ENCODE measurements around the gene FKBP11.
A peak's percentile ranks its signal among the peaks of the same experiment; 100 is the strongest.
"Not testable (repeated sequence)": the region's sequence is repeated elsewhere in the genome, so short reads cannot be mapped to it uniquely, and the experiment has no call there.

Gene FKBP11

DNA sequence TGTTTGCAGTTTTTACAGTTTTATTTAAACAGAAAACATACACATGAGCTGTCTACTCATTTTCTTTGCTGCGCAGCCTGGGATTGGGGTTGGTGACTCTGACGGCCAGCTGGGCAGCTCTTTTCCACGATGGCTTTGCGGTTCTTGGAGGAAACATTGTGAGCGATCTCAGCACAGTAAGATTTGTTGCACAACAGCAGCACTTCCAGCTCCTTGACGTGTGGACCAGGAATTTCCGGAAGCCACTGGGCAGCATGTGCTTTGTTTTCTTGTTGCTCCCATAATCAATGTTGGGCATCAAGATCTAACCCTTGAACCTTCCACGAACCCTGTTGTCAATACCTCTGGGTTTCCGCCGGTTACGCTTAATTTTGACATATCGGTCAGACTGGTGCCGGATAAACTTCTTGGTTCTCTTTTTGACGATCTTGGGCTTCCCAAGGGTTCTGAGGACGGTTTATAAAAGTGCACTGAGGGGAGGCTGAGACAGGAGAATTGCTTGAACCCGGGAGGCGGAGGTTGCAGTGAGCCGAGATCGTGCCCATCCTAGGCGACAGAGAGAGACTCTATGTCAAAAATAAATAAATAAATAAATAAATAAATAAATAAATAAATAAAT lies 21.8 kb downstream of the FKBP11 start:
- no peak for DNase-seq

DNA sequence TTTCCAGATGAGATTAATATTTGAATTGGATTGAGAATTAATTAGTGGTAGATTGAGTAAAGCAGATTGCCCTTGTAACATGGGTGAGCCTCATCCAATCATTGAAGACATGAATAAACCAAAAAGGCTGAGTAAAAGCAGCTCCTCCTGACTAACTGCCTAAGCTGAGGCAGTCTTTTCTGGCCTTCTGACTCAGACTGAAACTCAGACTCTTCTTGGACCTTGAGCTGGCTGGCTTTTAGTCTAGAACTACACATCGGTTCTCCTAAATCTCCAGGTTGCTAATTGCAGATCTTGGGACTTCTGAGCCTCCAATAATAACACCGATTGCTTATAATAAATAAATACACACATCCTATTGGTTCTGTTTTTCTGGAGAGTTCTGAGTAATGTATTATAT lies 24.0 kb downstream of the FKBP11 start:
- no peak for DNase-seq

DNA sequence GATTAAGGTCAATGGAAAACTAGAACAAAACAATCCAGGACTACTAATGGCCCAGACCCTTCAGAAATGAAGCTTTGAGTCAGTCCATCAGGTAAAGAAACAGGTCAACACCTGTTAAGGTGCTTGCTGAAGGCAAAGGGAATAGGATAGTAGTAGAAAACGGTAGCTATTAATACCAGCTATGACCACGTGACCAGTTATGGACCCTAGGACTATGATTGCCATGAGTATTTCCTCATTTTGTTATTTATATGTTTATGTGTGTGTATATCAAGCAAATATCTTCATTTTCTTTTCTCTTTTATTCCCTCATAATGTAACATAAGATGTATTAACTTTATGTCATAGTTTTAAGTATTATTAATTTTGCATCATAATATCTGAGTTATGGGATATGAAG lies 25.6 kb downstream of the FKBP11 start:
- DNase-seq = no peak

DNA sequence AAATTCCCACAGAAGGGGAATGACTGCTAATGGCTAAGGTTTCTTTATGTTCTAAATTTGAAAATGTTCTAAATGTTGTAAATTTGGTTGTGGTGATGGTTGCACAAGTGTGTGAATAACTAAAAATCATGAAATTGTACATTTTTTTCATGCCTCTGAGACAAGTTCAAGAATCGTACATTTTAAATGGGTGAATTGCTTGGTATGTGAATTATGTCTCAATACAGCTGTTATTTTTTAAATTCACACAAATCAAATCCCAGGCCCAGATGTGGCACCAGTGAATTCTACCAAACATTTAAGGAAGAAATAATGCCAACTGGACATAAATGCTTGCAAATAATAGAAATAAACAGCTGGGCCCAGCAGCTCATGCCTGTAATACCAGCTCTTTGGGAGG lies 31.0 kb downstream of the FKBP11 start:
- DNase-seq = no peak

DNA sequence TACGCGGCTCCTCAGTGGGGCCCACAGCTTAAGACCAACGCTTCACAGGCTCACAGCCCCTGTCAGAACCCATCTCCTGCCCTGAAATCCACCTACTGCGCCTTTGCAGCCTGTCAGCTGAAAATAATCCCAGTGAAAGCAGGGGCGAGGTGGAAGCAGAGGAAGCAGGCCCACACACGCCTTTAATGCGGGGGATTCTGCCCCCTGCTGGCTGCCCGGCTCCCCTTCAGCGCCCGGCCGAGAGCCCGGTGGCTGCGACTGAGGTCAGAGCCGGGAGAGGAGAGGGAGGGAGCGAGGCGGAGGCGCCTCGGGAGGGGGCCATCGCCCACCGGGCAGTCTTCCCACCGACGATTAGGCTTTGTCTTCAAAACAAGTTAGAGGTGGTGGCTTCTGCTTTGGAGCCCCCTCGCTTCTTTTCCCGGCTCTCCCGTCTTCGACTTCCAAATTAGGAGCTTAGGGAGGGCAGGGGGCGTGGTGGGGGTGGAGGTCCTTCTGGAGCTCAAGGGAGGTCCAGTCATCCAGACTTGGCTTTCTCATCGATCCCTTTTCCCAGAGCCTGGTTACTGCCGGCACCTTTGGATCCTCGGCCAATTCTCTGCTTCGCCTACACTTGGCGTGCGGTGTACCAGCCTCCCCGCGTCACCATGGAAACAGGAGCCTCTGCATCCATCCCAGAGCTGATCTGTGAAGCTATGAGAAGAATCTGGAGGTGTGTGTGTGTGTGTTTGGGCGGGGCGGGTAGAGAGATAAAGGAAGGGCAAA lies 34.5 kb downstream of the FKBP11 start:
- DNase-seq = peak; percentile 78

DNA sequence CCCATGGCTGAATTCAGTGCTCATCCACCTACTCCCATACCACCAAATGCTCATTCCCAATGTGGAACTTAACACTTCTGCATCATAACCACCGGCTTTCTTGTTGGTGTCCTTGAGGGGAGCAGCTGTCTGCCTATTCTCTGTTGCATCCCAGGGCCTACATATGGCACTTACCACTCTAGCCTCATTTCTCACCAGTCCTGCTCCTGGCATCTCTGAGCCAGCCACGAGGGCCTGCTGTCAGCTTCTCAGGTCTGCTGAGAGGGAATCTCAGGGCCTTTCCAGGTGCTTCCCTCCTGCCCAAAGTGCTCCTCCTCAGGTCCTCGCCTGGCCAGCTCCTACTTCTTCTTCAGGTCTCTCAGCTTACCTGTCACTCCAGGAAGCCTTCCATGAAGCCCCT lies 35.6 kb downstream of the FKBP11 start:
- DNase-seq = no peak

DNA sequence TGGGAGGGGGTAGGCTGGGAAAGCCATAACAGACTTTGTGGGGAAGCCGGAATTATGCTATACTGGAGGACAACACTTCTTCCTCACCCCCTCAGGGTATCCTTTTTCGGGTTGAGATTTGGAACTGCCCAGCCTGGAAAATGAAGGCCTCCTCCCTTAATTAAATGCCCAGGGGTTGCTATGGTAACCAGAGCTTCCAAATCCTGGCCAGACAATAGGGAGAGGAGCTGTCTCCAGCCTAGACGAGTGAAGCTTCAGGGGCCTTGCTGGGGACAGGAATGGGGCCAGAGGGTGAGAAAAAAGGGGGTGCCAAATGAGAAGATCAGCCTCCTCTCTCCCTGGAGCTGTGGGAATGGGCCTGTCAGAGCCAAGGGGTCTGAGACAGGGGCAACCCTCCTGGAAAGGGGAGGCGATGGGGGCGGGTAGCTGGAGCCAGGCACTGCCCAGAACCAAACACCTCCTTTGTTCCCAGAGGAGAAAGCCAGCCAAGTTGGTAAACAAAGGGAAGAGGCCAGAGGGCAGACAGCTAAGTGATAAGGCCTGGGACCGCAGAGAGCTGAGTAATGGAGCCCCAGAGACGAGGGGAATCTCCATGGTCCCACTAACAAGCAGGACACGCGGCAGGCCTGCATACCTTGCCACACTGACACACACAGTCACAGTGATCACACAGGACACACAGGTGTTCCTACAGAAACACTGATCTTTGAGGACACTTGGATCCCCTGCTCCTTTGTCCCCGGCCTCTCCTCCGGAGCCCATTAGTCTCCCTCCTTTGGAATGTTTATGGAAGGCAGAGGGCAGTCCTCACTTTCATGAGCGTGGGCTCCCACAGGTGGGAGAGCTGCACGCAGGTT lies 41.8 kb downstream of the FKBP11 start:
- peak; percentile 84 for DNase-seq

DNA sequence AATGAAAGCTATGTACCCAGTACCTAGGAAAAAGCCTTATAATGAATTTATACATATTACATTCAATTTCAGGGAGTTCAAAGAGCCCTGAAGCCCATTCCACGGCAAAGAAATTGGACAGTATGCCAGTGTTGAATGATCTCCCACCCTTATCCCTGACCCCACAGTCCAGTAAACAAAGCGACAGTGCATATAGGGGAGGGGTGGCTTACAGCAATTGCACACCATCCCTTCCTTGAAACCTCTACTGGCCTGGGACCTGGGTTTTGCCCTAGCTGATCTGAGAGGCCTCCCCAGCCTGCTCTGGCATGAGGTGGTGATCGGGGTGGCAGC lies 42.4 kb downstream of the FKBP11 start:
- no peak for DNase-seq

DNA sequence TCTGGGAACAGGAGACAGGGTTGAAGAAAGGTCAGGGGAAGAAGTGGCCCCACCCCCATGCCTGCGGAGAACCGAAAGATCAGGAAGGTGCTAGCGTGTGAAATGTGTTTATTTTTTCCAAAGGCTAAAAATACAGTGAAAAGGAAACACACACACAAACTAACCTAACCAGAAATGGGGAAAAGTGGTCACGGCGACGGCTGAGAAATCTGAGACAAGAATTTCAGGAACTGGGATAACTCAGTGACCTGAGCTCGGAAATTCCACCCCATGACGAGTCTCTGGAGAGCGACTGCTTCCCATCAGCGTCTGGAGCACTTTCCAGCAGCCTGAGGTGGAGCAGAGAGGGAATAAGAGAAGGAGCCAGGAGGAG lies 43.0 kb downstream of the FKBP11 start:
- DNase-seq = peak; percentile 31

DNA sequence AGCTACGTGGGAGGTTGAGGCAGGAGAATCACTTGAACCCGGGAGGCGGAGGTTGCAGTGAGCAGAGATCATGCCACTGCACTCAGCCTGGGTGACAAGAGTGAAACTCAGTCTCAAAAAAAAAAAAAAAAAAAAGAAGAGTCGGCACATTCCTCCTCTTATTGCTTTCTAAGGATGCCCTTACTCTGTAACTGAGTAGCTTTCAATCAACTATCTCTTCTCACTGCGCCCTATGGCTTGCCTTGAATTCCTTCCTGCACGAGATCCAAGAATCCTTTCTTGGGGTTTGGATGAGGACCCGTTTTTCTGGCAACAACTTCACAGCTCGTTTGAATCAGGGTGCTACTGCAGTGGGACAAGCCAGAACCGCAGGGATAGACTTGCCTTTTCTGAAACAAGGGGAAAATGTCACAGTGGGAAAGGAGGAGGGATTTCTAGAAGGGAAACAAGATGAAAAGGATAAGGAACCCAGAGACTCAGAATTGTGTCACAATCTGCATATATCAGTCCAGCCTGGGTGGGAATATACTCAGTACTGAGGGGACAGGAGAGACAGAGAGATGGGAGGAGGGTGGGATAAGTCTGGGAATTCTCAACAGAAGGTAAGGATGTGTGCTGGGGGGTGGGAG lies 43.5 kb downstream of the FKBP11 start:
- no peak for DNase-seq

DNA sequence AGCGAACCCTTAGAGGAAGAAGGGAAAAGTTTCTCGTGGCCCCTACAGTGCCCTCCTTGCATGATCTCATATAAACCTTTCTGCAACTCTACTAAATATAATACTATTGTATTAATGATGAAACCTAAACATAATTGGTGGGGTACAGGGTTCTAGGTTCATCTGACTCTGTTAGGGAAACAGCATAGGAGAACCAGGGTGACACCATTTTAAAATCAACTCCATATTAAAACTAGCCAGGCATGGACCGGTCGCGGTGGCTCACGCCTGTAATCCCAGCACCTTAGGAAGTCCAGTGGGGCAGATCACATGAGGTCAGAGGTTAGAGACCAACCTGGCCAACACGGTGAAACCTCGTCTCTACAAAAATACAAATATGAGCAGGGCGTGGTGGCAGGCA lies 44.6 kb downstream of the FKBP11 start:
- DNase-seq = no peak

DNA sequence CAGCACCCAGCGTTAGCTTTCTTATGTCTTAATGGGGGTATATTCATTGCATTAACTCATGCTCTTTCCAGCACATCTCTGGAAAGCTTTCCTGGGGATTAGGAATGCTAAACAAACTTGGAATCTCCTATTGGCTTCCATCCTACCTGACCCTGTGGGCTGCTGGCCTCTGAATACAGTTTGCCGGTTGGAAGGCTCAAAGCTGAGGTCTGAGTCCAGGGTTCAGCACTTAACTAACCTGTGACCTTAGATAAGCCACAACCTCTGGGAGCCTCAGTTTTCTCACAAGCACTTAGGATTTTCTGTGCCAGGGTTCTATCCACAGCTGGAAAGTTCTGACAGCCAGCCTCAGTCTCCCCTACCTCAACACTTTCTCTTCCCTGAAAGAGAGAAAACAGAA lies 46.7 kb downstream of the FKBP11 start:
- no peak for DNase-seq

DNA sequence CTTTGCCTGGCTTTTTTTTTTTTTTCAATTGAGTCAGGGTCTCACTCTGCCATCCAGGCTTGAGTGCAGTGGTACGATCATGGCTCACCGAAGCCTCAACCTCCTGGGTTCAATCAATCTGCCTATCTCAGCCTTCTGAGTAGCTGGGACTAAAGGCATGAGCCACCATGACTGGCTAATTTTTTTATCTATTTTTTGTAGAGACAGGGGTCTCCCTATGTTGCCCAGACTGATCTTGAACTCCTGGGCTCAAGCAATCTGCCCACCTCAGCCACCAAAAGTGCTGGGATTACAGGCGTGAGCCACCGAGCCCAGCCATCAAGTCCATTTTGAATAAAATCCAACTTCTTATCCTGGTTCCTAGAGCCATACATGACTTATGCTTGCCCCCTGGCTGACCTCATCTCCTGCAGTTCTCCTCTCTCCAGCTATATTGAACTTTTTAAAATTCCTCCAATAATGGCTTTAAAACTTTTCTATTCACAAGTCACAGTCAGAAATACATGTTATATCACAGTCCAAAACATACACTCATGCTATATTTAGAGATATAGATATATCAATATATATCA lies 49.3 kb downstream of the FKBP11 start:
- no peak for DNase-seq

DNA sequence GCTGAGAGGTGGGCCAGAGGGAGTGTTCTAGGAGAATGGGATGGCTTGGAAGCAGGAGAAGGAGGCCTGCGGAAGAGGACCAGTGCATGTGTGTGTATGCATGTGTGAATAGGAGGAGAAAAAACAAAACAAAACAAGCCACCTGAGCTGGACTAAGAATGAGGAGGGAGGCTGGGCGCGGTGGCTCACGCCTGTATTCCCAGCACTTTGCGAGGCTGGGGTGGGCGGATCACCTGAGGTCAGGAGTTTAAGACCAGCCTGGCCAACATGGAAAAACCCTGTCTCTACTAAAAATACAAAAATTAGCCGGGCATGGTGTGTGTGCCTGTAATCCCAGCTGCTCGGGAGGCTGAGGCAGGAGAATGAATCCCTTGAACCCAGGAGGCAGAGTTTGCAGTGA lies 51.8 kb downstream of the FKBP11 start:
- DNase-seq = not testable (repeated sequence)

DNA sequence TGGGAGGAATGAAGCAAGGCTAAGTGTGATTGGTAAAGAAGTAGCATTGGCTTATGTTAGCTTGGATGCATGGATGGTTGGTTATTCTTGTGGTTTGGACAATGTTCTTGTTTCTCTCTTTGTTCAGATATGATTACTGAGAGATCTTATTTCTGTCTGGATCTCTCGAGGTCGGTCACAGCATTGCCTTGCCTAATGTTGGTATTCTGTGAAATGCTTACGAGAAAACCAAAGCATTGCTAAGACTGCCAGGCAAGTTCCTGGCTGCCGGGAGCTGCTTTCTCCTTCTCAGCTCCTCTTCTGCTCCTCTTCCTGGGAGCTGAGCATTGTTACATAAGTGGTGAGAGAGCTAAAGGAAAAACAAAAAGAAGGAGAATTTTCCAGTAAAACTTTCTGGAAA lies 52.2 kb downstream of the FKBP11 start:
- DNase-seq = no peak
